Neural crest cell (in vitro differentiated cells): ENCODE results near the gene TJP2. TPM values are rescaled to one million over a fixed set of nuclear protein-coding genes. Genes with fewer than 3 reads are reported as not detected.
"Not testable (repeated sequence)": the region's sequence is repeated elsewhere in the genome, so short reads cannot be mapped to it uniquely, and the experiment has no call there.

Source experiments
- DNase-seq: peaks from one replicate; pipeline ENCODE4 v3.0.0; 2021; ENCODE audit warnings: low read depth, mixed read lengths, low spot score
- H3K27ac Mint-ChIP-seq: one replicate; pipeline ENCODE4 v1.8.0; 2021; ENCODE audit warnings: mild to moderate bottlenecking, mixed read lengths; ENCODE audit not compliant: unreplicated experiment
- H3K27me3 Mint-ChIP-seq: 2 replicates; pipeline ENCODE4 v1.8.0; 2021; ENCODE audit warnings: low read depth, mild to moderate bottlenecking, mixed read lengths
- H3K36me3 Mint-ChIP-seq: 2 replicates; pipeline ENCODE4 v1.8.0; 2021; ENCODE audit warnings: low read depth, mild to moderate bottlenecking, mixed read lengths
- H3K4me1 Mint-ChIP-seq: 2 replicates; pipeline ENCODE4 v1.8.0; 2021; ENCODE audit warnings: mixed read lengths
- H3K4me3 Mint-ChIP-seq: one replicate; pipeline ENCODE4 v1.8.0; 2021; ENCODE audit warnings: mild to moderate bottlenecking, mixed read lengths
- H3K9me3 Mint-ChIP-seq: 2 replicates; pipeline ENCODE4 v1.8.0; 2021; ENCODE audit warnings: mixed read lengths
- total RNA-seq: library from RNA; stranded (reverse); gene quantifications from 2 replicates; pipeline ENCODE4 v1.2.1, GENCODE V29; 2021
- TF ChIP-seq, protein P1 (sequence below): fragments of 200-600 bp; sonication (generic); conservative IDR thresholded peaks from 2 replicates; pipeline ENCODE4 v1.5.0; 2021; ENCODE audit warnings: antibody characterized with exemption, mild to moderate bottlenecking

TJP2 gene
- total RNA-seq, 1 donor from 2014 or later = 27.8 TPM

DNA sequence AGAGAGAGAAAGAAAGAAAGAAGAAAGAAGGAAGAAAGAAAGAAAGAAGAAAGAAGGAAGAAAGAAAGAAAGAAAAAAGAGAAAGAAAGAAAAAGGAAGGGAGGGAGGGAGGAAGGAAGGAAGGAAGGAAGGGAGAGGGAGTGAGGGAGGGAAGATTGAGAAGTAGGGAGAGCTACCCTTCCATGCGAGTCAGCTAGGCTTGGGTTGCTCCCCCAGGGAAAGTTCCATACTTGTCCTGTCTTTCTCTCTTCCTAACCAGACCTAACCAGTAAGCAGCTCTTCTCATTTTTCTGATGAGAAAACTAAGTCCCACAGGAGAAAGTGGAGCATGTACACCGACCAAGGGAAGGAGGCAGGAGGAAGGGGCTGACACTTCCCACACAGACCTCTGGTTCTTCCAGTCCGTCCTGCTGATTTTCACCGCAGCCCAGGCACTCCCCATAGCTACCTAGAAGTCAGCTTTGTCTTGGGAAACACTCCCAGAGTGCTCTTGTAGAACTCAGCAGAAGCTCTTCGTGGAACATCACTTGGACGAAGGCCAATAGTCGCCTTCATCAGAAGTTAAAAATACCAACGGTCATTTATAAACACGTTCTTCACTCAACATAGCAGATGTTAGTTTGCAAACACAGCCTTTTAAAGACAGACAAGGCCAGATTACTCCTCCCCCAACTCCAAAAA, 121.9 kb downstream of the TJP2 start:
- TF ChIP-seq, protein P1, sequence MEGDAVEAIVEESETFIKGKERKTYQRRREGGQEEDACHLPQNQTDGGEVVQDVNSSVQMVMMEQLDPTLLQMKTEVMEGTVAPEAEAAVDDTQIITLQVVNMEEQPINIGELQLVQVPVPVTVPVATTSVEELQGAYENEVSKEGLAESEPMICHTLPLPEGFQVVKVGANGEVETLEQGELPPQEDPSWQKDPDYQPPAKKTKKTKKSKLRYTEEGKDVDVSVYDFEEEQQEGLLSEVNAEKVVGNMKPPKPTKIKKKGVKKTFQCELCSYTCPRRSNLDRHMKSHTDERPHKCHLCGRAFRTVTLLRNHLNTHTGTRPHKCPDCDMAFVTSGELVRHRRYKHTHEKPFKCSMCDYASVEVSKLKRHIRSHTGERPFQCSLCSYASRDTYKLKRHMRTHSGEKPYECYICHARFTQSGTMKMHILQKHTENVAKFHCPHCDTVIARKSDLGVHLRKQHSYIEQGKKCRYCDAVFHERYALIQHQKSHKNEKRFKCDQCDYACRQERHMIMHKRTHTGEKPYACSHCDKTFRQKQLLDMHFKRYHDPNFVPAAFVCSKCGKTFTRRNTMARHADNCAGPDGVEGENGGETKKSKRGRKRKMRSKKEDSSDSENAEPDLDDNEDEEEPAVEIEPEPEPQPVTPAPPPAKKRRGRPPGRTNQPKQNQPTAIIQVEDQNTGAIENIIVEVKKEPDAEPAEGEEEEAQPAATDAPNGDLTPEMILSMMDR = no peak
- H3K4me1 Mint-ChIP-seq = no peaks in the 10 kb centered on the region
- H3K27ac Mint-ChIP-seq = no peak overlapping the region
- no peak overlapping the region for H3K4me3 Mint-ChIP-seq
- no peaks in the 10 kb centered on the region for H3K27me3 Mint-ChIP-seq
- no peak for DNase-seq
- no peaks in the 10 kb centered on the region for H3K9me3 Mint-ChIP-seq
- H3K36me3 Mint-ChIP-seq = no peaks in the 10 kb centered on the region

DNA sequence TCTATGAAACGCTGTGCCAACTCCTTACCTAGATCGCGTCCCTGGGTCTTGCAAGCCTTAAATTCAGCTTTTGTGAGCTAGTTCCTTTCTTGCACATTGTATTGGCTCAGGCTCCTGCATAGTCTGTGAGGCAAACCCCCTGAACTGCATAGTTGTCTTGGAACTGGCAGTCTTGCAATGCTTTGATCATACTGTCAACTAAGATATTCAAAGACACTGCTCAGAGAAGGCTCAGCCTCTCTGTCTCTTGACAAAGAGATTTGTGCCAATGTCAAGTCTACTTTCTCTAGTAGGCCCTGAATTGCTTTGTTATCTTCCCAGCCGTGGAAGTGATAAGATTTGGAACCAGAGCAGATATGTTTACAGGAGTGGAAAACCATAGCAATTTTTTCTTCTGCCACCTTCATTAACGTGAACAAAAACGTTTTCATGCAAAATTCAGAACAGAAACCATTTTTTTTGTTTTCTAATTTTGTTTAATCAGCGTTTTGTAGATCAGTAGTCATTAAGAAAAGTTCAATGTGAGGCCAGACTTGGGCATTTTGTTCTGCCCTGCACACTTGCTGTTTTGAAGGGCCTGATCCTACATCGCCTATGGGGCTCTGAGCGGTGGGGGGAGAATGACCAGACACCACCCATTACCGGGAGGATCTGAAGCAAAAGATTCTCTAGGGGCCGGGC, 123.4 kb downstream of the TJP2 start:
- Mint-ChIP-seq H3K27ac (no peak overlapping the region), H3K4me3 (no peak overlapping the region), H3K27me3 (no peaks in the 10 kb centered on the region), H3K36me3 (no peaks in the 10 kb centered on the region), H3K4me1 (no peaks in the 10 kb centered on the region), H3K9me3 (no peaks in the 10 kb centered on the region)
- no peak for DNase-seq
- TF ChIP-seq, protein P1 = no peak

DNA sequence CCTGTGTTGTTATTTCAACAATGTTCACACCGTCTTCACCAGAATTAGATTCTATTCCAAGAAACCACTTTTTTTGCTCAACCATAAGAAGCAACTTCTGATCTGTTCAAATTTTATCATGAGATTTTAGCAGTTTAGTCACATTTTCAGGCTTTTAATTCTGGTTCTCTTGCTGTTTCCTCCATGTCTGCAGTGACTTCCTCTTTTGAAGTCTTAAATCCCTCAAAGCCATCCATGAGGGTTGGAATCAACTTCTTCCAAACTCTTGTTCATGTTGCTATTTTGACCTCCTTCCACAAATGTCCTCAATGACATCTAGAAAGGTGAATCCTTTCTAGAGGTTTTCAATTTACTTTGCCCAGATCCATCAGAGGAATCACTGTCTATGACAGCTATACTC, 125.2 kb downstream of the TJP2 start:
- Mint-ChIP-seq H3K9me3 (no peaks in the 10 kb centered on the region), H3K36me3 (no peaks in the 10 kb centered on the region), H3K27ac (no peak overlapping the region), H3K27me3 (no peaks in the 10 kb centered on the region), H3K4me1 (no peaks in the 10 kb centered on the region), H3K4me3 (no peak overlapping the region)
- DNase-seq = no peak
- TF ChIP-seq, protein P1 = no peak

DNA sequence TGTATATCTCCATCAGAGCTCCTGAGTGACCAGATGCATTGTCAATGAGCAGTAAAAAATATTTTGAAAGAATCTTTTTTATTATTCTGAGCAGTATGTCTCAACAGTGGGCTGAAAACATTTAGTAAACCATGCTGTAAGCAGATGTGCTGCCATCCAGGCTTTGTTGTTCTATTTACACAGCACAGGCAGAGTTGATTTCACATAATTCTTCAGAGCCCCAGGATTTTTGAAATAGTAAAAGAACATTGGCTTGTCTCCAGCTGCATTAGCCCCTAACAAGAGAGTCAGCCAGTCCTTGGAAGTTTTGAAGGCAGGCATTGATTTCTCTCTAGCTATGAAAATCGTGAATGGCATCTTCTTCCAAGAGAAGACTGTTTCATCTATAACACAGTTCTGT, 125.7 kb downstream of the TJP2 start:
- Mint-ChIP-seq H3K27me3 (no peaks in the 10 kb centered on the region), H3K4me1 (no peaks in the 10 kb centered on the region), H3K9me3 (no peaks in the 10 kb centered on the region), H3K27ac (no peak overlapping the region), H3K36me3 (no peaks in the 10 kb centered on the region), H3K4me3 (no peak overlapping the region)
- TF ChIP-seq, protein P1 = no peak
- DNase-seq = no peak

DNA sequence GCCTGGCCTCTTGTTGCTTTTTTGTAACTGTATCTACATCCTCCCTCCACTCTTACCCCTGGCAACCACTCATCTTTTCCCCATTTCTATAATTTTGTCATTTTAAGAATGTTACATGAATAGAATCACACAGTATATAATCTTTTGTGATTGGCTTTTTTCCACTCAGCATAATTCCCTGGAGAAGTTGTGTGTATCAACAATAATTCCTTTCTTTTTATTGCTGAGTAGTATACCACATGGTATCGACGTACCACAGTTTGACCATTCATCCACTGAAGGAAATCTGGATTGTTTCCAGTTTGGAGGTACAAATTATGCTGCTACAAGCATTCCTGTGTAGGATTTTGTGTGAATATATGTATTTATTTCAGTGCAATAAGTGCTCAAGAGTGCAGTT, 129.3 kb downstream of the TJP2 start:
- no peak for DNase-seq
- H3K4me1 Mint-ChIP-seq = no peaks in the 10 kb centered on the region
- TF ChIP-seq, protein P1 = no peak
- H3K9me3 Mint-ChIP-seq = no peaks in the 10 kb centered on the region
- H3K27ac Mint-ChIP-seq = no peak overlapping the region
- no peak overlapping the region for H3K4me3 Mint-ChIP-seq
- no peaks in the 10 kb centered on the region for H3K27me3 Mint-ChIP-seq
- H3K36me3 Mint-ChIP-seq = no peaks in the 10 kb centered on the region

DNA sequence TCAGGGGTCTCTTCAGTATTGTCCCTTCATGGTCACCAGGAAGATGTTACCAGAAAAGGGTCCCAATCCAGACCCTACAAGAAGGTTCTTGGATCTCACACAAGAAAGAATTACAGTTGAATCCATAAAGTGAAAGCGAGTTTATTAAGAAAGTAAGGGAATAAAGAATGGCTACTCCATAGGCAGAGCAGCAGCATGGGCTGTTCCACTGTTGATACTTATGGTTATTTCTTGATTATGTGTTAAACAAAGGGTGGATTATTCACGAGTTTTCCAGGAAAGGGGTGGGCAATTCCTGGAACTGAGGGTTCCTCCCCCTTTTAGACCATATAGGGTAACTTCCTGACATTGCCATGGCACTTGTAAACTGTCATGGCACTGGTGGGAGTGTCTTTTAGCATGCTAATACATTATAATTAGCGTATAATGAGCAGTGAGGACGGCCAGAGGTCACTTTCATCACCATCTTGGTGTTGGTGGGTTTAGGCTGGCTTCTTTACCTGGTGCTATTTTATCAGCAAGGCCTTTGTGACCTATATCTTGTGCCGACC, 132.9 kb downstream of the TJP2 start:
- DNase-seq, H3K27ac Mint-ChIP-seq, H3K36me3 Mint-ChIP-seq, H3K4me1 Mint-ChIP-seq, H3K4me3 Mint-ChIP-seq, H3K27me3 Mint-ChIP-seq, H3K9me3 Mint-ChIP-seq: not testable (repeated sequence)
